K562 (cell line): ENCODE results near the gene MIER2. TPM values are rescaled to one million over a fixed set of nuclear protein-coding genes. Genes with fewer than 3 reads are reported as not detected.

Experiments used
- MAFF ChIP-seq: IDR thresholded peaks from 2 replicates; pipeline ENCODE4 v1.6.1; 2012; ENCODE audit warnings: low read length, improper control_type of control experiment
- NR4A1 ChIP-seq, 2 experiments: fragments of 250-450 bp in 1 of 2; fragments of 450-650 bp in 1 of 2; sonication (Bioruptor Pico) in 1 of 2; IDR thresholded peaks; 2 replicates each; pipeline versions ENCODE4 v1.4.0 to v1.6.1; 2016 to 2020; ENCODE audit warnings: mild to moderate bottlenecking in 2 of 2, missing compliant biosample characterization in 1 of 2, missing genetic modification characterization in 1 of 2, moderate library complexity in 1 of 2
- PRPF4 ChIP-seq: fragments of 200-400 bp; formaldehyde crosslinking; IDR thresholded peaks from one replicate; pipeline ENCODE4 v1.6.1; 2017; ENCODE audit warnings: low read length, low read depth, mild to moderate bottlenecking; ENCODE audit not compliant: insufficient read depth, poor library complexity, severe bottlenecking
- SMC3 ChIP-seq: conservative IDR thresholded peaks from 2 replicates; pipeline ENCODE4 v1.6.1; 2011; ENCODE audit warnings: low read depth, low read length, improper control_type of control experiment; ENCODE audit not compliant: insufficient read depth
- ZNF212 ChIP-seq: fragments of 450-650 bp; formaldehyde crosslinking; IDR thresholded peaks from 2 replicates; pipeline ENCODE4 v1.4.0; 2020; ENCODE audit warnings: mild to moderate bottlenecking
- polyA plus RNA-seq, 8 experiments: library from polyadenylated mRNA; depleted of rRNA in 4 of 8; stranded (reverse) in 5 of 8; unstranded in 3 of 8; fragments of >200 nt; fragmentation: Nextera tagmentation in 2 of 8; fragmentation: Illumina TruSeq in 1 of 8; extraction: Ambion mirVana in 2 of 8; extraction: Trizol in 1 of 8; gene quantifications; 2 replicates each; pipeline versions ENCODE4 v1.2.1 to v1.2.3, GENCODE V29; 2011 to 2014; ENCODE audit warnings: inconsistent platforms in 1 of 8, missing spikeins in 1 of 8
- total RNA-seq, 7 experiments: library from RNA; depleted of rRNA in 6 of 7; stranded (reverse); fragments of >200 nt in 6 of 7; fragmentation: Illumina TruSeq in 2 of 7; extraction: Trizol in 2 of 7; gene quantifications; 2 replicates each; pipeline versions ENCODE4 v1.2.1 to v1.2.3, GENCODE V29; 2011 to 2021; ENCODE audit warnings: low replicate concordance in 1 of 7
- TF ChIP-seq, protein P1 (sequence below): fragments of 200-600 bp; sonication (generic); IDR thresholded peaks from one replicate; pipeline ENCODE4 v1.6.1; 2012; ENCODE audit warnings: mild to moderate bottlenecking, low read depth, low read length, inconsistent platforms
- TF ChIP-seq, protein P2 (sequence below), 3 experiments: IDR thresholded peaks in 2 of 3; conservative IDR thresholded peaks in 1 of 3; 2 replicates each; pipeline ENCODE4 v1.5.1; 2011 to 2012; ENCODE audit warnings: low read length in 3 of 3, mild to moderate bottlenecking in 3 of 3, control low read depth in 2 of 3, improper control_type of control experiment in 1 of 3, inconsistent platforms in 1 of 3, low read depth in 1 of 3, mixed read lengths in 1 of 3, moderate library complexity in 1 of 3; ENCODE audit not compliant: insufficient read depth in 2 of 3
- TF ChIP-seq, protein P3 (sequence below): fragments of 450-650 bp; IDR thresholded peaks from 2 replicates; pipeline ENCODE4 v1.6.1; 2017; ENCODE audit warnings: antibody characterized with exemption, mild to moderate bottlenecking

Gene MIER2
- total and polyA plus RNA-seq, 9 of the 15 experiments (the other 6 are each of a cell fraction or from before 2014, with no cell fraction given), result 0.46 to 34.7 (median 15.6) TPM

DNA sequence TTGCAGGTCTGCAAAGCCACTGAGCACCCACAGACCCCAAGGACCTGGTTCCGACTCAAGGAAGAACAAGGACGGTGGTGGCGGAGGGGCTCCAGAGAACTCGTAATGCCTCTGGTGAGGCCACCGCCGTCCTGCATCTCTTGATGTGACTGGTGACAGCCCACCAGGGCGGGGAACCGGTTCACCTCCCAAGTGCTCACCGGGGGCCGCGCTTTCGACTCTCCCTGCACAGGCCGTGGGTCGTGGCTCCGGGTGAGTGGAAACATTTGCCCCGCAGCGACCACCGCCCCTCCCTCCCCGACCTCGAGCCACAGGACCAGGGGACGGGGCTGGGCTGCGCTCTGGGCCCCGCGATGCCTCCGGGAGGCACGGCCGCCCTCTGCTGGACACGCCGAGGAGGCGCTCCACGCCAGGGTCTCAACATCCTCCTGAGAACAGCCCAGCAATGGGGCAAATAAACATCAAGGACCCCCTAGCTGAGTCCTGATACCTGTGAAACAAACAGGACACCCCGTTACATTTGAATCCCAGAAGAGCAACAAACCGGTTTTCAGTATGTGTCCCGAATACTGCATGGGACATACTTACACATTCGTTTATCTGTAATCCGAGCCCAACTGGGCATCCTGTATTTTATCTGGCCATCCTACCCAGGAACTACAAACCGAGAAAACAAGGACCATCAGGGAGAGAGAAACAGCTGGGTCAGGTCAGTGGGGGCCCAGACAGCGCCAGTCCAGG lies 49.5 kb downstream of the MIER2 start (continued):
- TF ChIP-seq, protein P1, sequence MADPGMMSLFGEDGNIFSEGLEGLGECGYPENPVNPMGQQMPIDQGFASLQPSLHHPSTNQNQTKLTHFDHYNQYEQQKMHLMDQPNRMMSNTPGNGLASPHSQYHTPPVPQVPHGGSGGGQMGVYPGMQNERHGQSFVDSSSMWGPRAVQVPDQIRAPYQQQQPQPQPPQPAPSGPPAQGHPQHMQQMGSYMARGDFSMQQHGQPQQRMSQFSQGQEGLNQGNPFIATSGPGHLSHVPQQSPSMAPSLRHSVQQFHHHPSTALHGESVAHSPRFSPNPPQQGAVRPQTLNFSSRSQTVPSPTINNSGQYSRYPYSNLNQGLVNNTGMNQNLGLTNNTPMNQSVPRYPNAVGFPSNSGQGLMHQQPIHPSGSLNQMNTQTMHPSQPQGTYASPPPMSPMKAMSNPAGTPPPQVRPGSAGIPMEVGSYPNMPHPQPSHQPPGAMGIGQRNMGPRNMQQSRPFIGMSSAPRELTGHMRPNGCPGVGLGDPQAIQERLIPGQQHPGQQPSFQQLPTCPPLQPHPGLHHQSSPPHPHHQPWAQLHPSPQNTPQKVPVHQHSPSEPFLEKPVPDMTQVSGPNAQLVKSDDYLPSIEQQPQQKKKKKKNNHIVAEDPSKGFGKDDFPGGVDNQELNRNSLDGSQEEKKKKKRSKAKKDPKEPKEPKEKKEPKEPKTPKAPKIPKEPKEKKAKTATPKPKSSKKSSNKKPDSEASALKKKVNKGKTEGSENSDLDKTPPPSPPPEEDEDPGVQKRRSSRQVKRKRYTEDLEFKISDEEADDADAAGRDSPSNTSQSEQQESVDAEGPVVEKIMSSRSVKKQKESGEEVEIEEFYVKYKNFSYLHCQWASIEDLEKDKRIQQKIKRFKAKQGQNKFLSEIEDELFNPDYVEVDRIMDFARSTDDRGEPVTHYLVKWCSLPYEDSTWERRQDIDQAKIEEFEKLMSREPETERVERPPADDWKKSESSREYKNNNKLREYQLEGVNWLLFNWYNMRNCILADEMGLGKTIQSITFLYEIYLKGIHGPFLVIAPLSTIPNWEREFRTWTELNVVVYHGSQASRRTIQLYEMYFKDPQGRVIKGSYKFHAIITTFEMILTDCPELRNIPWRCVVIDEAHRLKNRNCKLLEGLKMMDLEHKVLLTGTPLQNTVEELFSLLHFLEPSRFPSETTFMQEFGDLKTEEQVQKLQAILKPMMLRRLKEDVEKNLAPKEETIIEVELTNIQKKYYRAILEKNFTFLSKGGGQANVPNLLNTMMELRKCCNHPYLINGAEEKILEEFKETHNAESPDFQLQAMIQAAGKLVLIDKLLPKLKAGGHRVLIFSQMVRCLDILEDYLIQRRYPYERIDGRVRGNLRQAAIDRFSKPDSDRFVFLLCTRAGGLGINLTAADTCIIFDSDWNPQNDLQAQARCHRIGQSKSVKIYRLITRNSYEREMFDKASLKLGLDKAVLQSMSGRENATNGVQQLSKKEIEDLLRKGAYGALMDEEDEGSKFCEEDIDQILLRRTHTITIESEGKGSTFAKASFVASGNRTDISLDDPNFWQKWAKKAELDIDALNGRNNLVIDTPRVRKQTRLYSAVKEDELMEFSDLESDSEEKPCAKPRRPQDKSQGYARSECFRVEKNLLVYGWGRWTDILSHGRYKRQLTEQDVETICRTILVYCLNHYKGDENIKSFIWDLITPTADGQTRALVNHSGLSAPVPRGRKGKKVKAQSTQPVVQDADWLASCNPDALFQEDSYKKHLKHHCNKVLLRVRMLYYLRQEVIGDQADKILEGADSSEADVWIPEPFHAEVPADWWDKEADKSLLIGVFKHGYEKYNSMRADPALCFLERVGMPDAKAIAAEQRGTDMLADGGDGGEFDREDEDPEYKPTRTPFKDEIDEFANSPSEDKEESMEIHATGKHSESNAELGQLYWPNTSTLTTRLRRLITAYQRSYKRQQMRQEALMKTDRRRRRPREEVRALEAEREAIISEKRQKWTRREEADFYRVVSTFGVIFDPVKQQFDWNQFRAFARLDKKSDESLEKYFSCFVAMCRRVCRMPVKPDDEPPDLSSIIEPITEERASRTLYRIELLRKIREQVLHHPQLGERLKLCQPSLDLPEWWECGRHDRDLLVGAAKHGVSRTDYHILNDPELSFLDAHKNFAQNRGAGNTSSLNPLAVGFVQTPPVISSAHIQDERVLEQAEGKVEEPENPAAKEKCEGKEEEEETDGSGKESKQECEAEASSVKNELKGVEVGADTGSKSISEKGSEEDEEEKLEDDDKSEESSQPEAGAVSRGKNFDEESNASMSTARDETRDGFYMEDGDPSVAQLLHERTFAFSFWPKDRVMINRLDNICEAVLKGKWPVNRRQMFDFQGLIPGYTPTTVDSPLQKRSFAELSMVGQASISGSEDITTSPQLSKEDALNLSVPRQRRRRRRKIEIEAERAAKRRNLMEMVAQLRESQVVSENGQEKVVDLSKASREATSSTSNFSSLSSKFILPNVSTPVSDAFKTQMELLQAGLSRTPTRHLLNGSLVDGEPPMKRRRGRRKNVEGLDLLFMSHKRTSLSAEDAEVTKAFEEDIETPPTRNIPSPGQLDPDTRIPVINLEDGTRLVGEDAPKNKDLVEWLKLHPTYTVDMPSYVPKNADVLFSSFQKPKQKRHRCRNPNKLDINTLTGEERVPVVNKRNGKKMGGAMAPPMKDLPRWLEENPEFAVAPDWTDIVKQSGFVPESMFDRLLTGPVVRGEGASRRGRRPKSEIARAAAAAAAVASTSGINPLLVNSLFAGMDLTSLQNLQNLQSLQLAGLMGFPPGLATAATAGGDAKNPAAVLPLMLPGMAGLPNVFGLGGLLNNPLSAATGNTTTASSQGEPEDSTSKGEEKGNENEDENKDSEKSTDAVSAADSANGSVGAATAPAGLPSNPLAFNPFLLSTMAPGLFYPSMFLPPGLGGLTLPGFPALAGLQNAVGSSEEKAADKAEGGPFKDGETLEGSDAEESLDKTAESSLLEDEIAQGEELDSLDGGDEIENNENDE, result no peak
- TF ChIP-seq NR4A1 (CRISPR knock-in tag; IDR thresholded peaks at IDR 0.05), result no peak
- no peak for TF ChIP-seq NR4A1 (tag; IDR thresholded peaks at IDR 0.05)
- TF ChIP-seq, protein P2, sequence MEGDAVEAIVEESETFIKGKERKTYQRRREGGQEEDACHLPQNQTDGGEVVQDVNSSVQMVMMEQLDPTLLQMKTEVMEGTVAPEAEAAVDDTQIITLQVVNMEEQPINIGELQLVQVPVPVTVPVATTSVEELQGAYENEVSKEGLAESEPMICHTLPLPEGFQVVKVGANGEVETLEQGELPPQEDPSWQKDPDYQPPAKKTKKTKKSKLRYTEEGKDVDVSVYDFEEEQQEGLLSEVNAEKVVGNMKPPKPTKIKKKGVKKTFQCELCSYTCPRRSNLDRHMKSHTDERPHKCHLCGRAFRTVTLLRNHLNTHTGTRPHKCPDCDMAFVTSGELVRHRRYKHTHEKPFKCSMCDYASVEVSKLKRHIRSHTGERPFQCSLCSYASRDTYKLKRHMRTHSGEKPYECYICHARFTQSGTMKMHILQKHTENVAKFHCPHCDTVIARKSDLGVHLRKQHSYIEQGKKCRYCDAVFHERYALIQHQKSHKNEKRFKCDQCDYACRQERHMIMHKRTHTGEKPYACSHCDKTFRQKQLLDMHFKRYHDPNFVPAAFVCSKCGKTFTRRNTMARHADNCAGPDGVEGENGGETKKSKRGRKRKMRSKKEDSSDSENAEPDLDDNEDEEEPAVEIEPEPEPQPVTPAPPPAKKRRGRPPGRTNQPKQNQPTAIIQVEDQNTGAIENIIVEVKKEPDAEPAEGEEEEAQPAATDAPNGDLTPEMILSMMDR (IDR thresholded peaks at IDR 0.05 in 2 of 3, conservative IDR thresholded peaks at IDR 0.05 in 1 of 3; ENCODE audit: insufficient read depth in 2 of 3, low read depth in 1 of 3, low read length in 3 of 3), result peak; percentile 73 to 87 (median 86)
- no peak for TF ChIP-seq ZNF212 (CRISPR knock-in tag)
- no peak for TF ChIP-seq PRPF4
- TF ChIP-seq, protein P3, sequence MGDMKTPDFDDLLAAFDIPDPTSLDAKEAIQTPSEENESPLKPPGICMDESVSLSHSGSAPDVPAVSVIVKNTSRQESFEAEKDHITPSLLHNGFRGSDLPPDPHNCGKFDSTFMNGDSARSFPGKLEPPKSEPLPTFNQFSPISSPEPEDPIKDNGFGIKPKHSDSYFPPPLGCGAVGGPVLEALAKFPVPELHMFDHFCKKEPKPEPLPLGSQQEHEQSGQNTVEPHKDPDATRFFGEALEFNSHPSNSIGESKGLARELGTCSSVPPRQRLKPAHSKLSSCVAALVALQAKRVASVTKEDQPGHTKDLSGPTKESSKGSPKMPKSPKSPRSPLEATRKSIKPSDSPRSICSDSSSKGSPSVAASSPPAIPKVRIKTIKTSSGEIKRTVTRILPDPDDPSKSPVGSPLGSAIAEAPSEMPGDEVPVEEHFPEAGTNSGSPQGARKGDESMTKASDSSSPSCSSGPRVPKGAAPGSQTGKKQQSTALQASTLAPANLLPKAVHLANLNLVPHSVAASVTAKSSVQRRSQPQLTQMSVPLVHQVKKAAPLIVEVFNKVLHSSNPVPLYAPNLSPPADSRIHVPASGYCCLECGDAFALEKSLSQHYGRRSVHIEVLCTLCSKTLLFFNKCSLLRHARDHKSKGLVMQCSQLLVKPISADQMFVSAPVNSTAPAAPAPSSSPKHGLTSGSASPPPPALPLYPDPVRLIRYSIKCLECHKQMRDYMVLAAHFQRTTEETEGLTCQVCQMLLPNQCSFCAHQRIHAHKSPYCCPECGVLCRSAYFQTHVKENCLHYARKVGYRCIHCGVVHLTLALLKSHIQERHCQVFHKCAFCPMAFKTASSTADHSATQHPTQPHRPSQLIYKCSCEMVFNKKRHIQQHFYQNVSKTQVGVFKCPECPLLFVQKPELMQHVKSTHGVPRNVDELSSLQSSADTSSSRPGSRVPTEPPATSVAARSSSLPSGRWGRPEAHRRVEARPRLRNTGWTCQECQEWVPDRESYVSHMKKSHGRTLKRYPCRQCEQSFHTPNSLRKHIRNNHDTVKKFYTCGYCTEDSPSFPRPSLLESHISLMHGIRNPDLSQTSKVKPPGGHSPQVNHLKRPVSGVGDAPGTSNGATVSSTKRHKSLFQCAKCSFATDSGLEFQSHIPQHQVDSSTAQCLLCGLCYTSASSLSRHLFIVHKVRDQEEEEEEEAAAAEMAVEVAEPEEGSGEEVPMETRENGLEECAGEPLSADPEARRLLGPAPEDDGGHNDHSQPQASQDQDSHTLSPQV, result no peak
- no peak for TF ChIP-seq MAFF
- TF ChIP-seq SMC3, result peak; percentile 73
